Stimulated activated CD4-positive, alpha-beta T cell treated with anti-CD3 and anti-CD28 coated beads, Interleukin-12 subunit alpha, Interleukin-12 subunit beta, amount 100 ng/mL, for 48 hours (primary cell): Measurements from ENCODE around the gene TCERG1L.

Experiments
- DNase-seq, 3 donors: peaks; one replicate each; pipeline ENCODE4 v3.0.0-alpha.2; 2020; ENCODE audit warnings: low read depth in 2 of 3, low spot score in 1 of 3

TCERG1L gene

GRCh38 chr10:131129544-131129943 lies 182.0 kb downstream of the TCERG1L start:
- DNase-seq: no peak

- no peak for DNase-seq
Observed at GRCh38 chr10:131128731-131129130, 182.8 kb downstream of the TCERG1L start.

GRCh38 chr10:131127610-131128009 lies 183.9 kb downstream of the TCERG1L start:
- no peak for DNase-seq

GRCh38 chr10:131127138-131127589 lies 184.4 kb downstream of the TCERG1L start:
- DNase-seq: no peak

- DNase-seq: no peak
Observed at GRCh38 chr10:131126321-131127137, 185.0 kb downstream of the TCERG1L start.

GRCh38 chr10:131125511-131126225 lies 185.9 kb downstream of the TCERG1L start:
- DNase-seq: no peak

DNA sequence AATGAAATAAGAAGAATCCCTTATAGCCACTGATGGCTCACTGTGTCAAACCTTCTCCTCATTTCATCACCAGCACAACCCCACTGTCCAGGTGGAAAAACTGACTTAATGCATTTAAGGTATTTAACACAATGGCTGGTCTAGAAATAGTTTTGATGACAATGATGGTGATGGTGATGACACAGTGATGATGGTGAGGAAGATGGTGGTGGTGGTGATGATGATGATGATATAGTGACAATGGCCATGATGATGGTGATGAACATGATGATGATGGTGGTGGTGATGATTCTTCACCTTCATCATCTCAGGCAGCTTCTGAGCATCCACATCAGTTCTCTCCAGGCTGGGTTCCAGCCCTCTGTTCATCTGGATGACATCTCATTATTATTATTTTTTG lies 186.6 kb downstream of the TCERG1L start:
- no peak for DNase-seq

DNA sequence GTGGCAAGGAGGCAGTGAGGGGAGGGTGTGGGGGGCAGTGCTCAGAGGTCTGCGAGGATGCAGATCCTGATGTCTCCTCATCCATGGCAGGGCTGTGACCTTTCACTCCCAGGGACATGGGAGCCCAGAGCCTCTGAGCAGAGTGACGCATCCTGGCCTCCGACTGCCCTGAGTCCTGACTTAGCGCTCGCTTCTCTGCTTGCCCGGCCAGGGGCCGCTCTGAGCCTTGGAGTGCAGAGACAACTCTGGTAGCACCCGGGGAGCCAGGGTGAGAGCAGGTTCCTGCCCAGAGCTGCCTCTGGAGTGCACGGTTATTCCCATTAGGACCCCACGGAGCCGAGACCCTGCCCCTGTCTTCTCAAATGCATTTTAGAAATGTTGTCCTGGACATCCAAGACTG lies 188.0 kb downstream of the TCERG1L start:
- no peak for DNase-seq

DNA sequence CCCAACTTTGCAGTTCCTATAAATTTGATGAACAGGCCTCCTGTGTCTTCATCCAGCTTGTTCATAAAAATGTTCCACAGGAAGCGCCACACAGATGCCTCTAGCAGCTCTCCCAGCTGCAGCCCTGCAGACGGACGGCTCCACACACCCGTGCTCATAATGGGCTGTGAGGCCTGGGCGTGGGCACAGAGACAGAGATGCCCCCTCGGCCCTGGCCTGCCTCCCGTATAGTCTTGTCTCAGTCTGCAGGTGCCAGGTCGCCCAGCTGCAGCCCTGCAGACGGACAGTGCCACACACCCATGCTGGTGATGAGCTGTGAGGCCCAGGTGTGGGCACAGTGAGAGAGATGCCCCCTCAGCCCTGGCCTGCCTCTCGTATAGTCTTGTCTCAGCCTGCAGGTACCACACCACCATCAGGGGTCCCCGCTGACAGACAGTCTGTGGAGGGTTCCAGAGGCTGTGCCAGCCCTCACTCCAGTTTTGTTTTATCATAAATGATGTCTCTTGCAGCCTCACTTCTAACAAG lies 189.9 kb downstream of the TCERG1L start:
- no peak for DNase-seq

DNA sequence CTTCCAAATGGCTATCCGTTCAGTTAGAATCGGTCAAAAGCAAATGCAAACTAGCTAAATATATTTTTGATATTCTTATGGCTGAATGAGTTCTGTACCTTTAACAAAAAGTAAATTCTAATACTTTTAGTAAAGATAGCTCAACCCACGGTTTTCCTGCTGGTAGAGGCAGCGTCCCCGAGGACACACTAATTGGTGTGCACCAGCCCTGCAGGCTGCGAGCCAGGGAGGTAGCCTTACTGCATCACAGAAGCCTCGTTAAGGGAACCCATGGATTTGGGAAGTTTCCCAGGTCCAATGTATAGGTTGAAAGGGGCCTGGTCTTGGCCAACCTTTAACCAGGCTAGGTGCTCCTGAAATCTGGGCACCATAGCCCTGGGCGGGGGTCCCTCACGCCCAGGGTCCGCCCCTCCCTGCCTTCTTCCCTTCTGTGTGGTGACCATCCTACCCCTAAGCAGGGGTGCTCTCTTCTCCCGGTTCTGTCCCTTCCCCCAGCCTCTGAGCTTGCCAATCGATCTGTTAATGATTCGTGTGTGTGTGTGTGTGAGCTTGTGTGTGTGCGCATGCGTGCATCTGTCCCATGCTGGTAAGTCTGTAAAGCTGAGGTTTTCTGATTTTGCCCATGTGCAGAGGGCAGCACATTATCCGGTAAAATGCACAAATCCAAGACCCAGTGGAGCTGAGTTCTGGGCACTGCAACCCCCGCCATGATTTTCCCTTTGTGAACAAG lies 191.7 kb downstream of the TCERG1L start:
- no peak for DNase-seq

DNA sequence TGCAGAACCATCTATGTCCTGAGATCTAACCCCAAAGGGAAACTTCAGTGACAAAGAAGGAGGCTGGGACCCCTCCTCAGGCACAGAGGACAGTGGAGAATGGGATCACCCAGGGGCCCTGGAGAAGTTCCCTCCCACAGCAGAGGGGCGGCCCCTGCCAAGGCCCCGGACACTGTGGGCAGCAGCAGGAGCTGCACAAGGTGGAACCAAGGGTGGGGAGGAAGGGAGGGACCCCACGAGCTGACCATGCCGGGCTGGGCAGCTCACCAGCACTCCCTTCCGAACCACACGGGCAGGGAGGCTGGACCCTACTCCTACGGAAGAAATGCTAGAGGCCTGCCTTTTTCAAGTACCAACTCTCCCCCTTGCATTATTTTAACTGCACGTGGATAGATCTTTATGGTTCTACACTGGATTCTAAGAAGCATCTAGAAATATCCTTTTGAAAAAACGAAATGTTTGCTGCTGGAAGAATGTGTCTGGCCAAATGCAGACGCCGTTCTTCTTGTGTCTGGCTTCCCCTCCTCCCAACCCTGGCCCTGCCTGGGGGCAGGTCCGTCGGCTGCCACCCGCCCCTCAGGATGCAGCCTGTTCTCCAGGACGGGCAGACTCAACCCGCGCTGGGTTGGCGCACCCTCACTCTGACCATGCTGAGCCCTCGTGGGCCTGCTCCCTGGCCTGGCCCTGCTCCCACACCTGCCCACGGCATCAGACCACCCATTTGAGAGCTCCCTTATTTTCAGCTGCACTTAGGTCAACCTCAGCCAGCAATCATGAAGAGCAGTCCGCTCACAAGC lies 193.9 kb downstream of the TCERG1L start:
- DNase-seq: no peak

DNA sequence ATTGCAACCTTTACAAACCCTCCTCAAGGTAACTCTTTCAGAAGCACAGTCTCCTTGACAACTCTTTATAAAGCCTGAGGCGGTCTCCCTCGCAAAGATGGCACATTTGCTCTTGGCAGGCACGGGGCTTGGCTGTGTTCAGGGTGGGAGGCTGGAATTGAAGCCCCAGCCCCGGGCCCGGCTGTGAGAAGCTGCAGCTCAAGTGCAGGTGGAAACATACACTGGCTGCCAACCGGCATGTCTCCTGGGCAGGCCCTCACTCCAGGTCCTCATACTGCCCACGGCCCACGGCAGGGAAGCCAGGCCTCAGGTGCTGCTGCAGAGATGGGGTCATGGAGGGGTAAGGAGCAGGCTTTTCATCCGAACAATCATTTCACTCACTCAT lies 194.5 kb downstream of the TCERG1L start:
- no peak for DNase-seq

DNA sequence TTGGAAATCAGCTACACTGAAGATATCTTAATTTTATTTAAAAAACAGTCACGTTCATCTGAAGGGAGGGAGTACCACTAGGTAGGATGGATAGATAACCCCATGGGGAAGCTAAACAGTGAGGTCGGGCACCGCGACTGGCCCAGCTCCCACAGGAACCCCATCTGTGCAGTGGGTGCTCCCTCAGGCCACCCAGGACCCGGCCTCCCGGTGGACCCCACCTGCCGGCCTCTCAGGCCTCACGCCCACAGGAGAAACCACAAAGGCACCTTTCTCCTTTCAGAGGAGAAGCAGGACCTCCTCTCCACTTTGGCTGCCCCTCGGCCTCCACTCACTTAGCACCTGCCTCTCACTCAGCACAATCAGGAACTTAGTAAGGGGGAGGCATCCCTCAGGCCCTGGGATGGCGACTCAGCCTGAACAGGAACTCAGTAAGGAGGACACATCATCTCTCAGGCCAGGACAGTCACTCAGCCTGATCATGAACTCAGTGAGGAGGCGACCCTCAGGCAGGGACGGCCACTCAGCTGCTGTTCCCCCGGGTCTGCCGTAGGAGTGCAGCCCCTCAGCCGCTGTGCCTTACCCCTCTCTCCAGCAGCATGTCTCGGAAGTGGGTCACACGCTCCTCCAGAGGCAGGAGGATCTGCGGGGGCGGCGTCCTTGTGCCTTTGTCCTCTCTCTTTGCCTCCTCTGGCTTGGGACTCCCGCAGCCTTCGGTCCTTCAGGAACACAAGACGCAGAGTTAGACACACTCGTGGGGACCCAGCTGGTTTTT lies 195.1 kb downstream of the TCERG1L start:
- DNase-seq: no peak

DNA sequence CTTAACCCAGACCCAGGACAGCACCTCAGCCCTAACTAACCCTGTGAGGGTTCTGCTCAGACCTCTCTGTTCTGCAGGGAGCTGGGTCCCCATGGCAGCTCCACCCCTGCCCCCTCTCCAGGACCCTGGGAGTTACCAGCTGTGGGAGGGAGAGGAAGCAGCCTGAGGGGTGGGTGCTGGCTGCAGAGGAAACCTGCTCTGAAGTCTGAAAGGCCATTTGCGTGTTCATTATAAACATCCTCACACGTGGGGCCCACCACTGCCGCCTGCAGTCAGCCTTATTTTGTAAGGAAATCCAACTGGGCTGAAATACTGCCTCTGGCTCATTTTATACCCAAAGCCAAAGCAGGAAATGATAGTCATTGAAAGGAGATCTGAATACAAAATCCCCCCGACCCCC lies 195.7 kb downstream of the TCERG1L start:
- DNase-seq: no peak

DNA sequence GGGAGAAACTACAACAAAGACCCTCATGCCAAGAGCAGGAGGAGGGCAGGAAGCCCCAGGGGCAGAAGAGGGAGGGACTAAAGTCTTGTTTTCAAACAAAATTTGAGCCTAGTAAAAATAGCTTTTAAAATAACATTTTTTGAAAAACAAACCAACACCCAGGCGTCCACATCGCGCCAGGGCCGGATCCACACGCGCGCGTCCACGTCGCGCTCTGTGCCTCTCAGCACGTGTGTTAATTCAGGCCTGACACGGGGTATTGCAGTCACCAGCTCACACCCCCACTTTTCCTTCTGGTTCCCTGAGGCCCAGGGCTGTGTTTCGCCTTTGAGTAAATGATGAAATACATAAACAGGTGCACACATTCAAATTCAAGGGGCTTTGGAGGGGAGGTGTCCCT lies 196.2 kb downstream of the TCERG1L start:
- DNase-seq: no peak

DNA sequence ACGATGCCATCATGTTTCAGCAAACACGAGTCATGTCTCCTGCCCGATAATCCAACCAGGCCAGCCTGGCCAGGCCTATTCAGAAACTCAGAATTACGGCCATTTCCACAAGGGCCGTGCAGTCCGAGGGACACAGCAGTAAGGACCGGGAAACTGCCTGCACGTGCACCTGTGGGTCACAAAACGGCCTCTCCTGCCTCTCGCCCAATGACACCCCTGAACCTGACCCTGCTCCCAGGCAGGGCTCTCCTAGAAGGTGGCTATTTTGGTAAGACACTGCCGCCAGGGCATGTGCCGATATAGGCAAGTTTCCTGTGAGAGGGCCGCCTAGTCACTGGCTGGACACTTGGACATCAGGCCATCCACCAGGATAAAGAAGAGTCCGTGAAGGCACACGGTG lies 196.7 kb downstream of the TCERG1L start:
- no peak for DNase-seq

- DNase-seq: no peak
Observed at GRCh38 chr10:131113709-131114291, 197.7 kb downstream of the TCERG1L start.

DNA sequence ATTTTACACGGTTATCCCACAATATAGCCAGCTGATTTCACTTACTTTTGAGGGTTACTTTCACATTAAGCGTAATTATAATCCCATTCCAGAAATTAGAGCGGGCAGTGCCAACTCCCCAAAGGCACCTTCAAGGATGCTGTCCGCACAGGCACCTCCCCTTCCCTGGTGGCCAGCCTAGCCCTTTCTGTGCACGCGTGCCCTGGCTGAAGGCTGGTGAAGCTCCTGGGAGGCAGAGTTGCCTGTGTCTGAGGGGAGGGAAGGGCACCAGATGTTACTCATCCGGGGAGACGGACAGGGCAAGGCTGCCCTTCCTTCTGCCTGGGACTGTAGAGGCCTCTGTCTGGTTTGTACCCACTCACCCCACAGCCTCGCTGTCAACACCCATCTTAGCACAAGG lies 198.4 kb downstream of the TCERG1L start:
- DNase-seq: no peak

- DNase-seq: no peak
Observed at GRCh38 chr10:131112691-131113090, 198.8 kb downstream of the TCERG1L start.
